ENCODE results near the gene PTPRT.

DNA sequence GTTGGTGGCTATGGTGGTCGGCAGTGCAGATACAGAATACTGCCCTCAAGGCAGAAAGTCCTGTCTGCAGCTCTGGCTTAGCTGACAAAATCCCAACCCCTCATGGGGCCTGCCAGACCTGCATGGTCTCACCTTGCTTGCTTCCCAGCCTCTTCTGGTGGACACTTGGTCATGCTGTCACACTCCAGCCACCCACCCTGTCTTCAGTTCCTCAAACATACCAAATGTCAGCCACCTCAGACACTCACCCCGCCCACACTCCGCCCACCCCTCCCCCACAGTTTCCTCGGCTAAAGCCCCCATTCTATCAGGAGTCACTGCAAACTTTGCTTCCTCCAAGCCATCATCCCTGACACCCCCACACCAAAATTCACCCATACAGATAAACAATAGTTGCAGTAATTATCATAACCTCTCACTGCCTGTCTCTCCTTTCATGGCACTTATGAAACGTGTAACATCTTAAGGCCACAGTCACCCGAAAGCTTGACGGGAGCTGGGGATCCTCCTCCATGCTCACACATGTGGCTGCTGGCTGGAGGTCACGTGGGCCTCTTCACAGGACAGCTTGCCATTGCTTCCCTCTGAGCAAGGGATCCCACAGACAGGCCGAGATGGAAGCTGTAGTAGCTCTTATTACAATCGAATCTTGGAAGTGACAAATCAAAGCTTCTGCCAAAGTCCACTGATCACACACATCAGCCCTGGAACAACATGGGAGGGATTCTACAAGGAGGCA lies 202.2 kb downstream of the PTPRT start:
- TF ChIP-seq, protein P1, sequence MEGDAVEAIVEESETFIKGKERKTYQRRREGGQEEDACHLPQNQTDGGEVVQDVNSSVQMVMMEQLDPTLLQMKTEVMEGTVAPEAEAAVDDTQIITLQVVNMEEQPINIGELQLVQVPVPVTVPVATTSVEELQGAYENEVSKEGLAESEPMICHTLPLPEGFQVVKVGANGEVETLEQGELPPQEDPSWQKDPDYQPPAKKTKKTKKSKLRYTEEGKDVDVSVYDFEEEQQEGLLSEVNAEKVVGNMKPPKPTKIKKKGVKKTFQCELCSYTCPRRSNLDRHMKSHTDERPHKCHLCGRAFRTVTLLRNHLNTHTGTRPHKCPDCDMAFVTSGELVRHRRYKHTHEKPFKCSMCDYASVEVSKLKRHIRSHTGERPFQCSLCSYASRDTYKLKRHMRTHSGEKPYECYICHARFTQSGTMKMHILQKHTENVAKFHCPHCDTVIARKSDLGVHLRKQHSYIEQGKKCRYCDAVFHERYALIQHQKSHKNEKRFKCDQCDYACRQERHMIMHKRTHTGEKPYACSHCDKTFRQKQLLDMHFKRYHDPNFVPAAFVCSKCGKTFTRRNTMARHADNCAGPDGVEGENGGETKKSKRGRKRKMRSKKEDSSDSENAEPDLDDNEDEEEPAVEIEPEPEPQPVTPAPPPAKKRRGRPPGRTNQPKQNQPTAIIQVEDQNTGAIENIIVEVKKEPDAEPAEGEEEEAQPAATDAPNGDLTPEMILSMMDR (IDR thresholded peaks at IDR 0.05; ENCODE audit: low read depth, low read length, missing input control), result no peak
- TF ChIP-seq, protein P2, sequence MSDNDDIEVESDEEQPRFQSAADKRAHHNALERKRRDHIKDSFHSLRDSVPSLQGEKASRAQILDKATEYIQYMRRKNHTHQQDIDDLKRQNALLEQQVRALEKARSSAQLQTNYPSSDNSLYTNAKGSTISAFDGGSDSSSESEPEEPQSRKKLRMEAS (IDR thresholded peaks at IDR 0.05), result no peak
- no peak for TF ChIP-seq JUND (IDR thresholded peaks at IDR 0.05)
- no peak for TF ChIP-seq YY1 (IDR thresholded peaks at IDR 0.05)
- TF ChIP-seq EGR1 (IDR thresholded peaks at IDR 0.05; ENCODE audit: low read depth in 2 of 2), result no peak

Data from liver (tissue), 3 donors.